Thoracic aorta (tissue), 2 donors: ENCODE results near the gene ZSCAN10. TPM values are rescaled to one million over a fixed set of nuclear protein-coding genes. Genes with fewer than 3 reads are reported as not detected.
A peak's percentile ranks its signal among the peaks of the same experiment; 100 is the strongest.

Experiments
- ATAC-seq: fragments of 150-250 bp; one replicate; pipeline ENCODE4 v1.8.0; 2017; ENCODE audit warnings: low read depth; ENCODE audit not compliant: insufficient number of reproducible peaks, low FRiP score
- DNase-seq: peaks from one replicate; pipeline ENCODE4 v3.0.0-alpha.2; 2020; ENCODE audit warnings: low spot score
- H3K27ac ChIP-seq, 2 donors: fragments of 200-600 bp; sonication (generic); 1 replicate in 1 of 2; 2 replicates in 1 of 2; pipeline ENCODE4 v1.5.1; 2016; ENCODE audit warnings: mild to moderate bottlenecking in 2 of 2, moderate library complexity in 2 of 2
- H3K27me3 ChIP-seq: fragments of 200-600 bp; sonication (generic); replicated peaks from 2 replicates; pipeline ENCODE4 v1.6.0; 2016; ENCODE audit warnings: mild to moderate bottlenecking; ENCODE audit not compliant: insufficient read depth
- H3K36me3 ChIP-seq: fragments of 200-600 bp; sonication (generic); one replicate; pipeline ENCODE4 v1.5.1; 2016
- H3K4me1 ChIP-seq, 2 donors: fragments of 200-600 bp; sonication (generic); 1 replicate in 1 of 2; 2 replicates in 1 of 2; pipeline versions ENCODE4 v1.5.1 to v1.6.0; 2016; ENCODE audit warnings: low read depth in 2 of 2, mild to moderate bottlenecking in 1 of 2; ENCODE audit not compliant: control insufficient read depth in 1 of 2
- H3K4me3 ChIP-seq: fragments of 200-600 bp; sonication (generic); 2 replicates; pipeline ENCODE4 v1.5.1; 2016; ENCODE audit warnings: mild to moderate bottlenecking
- H3K9me3 ChIP-seq: fragments of 200-600 bp; sonication (generic); 2 replicates; pipeline ENCODE4 v1.5.1; 2016
- total RNA-seq, 2 donors: library from RNA; depleted of rRNA; stranded (reverse); fragments of >200 nt; gene quantifications; one replicate each; pipeline versions ENCODE4 v1.1.0 to v1.2.3, GENCODE V29; 2016
- TF ChIP-seq, protein P1 (sequence below): fragments of 200-600 bp; sonication (generic); IDR thresholded peaks from one replicate; pipeline ENCODE4 v1.5.1; 2019; ENCODE audit warnings: antibody characterized with exemption

Gene ZSCAN10
- total RNA-seq, 2 donors from 2014 or later, result not detected

DNA sequence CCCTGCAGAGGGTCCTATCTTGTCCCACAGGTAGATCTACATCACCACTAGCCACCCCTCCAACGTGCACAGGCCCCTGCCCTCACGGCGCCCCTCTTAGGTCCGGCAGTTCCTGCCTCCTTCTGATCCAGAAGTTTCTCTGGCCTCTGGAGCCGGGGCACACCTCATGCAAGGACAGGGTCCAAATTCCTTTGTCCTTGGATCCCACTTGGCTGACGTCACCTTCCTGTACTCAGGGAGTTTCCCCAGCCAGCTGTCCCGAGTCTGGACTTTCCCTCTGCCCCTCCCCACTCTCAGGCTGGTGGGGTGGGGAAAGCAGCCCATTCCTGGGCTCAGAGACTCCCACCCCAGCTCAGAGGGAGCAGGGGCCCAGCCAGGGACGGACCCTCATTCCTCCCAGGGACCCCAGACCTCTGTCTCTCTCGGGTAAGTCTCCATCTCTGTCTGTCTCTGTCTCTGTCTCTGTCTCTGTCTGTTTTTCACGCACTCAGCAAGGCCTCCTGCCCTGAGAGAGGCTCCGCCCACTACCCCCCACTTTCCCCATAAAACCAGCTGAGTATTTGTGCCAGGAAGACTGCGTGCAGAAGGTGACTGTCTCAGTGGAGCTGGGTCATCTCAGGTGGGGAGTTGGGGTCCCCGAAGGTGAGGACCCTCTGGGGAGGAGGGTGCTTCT, 33.9 kb downstream of the ZSCAN10 start, which contains the start of gene IL32:
Gene IL32 (plus strand): TSS at position 572 of the 673 bp plus-strand sequence. CDS start 172 bp downstream, outside the sequence.
- TF ChIP-seq, protein P1, sequence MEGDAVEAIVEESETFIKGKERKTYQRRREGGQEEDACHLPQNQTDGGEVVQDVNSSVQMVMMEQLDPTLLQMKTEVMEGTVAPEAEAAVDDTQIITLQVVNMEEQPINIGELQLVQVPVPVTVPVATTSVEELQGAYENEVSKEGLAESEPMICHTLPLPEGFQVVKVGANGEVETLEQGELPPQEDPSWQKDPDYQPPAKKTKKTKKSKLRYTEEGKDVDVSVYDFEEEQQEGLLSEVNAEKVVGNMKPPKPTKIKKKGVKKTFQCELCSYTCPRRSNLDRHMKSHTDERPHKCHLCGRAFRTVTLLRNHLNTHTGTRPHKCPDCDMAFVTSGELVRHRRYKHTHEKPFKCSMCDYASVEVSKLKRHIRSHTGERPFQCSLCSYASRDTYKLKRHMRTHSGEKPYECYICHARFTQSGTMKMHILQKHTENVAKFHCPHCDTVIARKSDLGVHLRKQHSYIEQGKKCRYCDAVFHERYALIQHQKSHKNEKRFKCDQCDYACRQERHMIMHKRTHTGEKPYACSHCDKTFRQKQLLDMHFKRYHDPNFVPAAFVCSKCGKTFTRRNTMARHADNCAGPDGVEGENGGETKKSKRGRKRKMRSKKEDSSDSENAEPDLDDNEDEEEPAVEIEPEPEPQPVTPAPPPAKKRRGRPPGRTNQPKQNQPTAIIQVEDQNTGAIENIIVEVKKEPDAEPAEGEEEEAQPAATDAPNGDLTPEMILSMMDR, result no peak
- H3K4me1 ChIP-seq, result peaks cover 11 to 25% of the 10 kb centered on the region in 2 donors
- H3K4me3 ChIP-seq, result peak within 1 kb of the TSS; percentile 64
- no peaks in the 10 kb centered on the region for H3K27me3 ChIP-seq
- no peaks in the 10 kb centered on the region for H3K36me3 ChIP-seq
- peak within 1 kb of the TSS in 1 of 2 donors; percentile 14 for H3K27ac ChIP-seq
- no peaks in the 10 kb centered on the region for H3K9me3 ChIP-seq
- DNase-seq (no peak), ATAC-seq (peak; percentile 71)

DNA sequence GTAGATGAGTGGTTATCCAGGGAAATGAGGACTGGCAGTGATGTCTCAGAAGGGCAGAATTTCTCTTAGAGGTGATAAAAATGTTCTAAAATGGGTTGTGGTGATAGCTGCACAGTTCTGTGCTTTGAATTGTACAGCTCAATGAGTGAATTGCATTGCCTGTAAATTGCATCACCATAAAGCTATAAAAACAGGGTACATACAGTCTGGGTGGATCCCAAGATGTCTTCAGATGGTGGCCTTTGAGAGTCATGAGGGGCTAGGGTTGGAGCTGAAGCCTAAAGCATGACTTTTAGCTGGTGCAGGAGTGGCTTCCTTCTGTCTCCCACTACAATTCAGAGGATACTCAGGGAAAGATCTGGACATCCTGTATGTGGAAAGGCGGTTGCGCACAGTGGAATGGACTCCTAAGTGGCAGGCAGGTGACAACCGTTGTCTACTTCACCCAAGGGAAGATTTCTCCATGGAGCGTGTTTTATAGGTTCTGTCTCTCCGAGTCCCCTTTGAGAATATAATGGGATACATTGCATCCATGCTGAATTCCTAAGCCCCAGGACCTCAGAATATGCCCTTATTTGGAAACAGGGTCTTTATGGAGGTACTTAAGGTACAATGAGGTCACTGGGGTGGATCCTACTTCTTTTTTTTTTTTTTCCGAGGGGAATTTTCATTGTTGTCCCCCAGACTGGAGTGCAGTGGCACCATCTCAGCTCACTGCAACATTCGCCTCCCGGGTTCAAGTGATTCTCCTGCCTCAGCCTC, 35.3 kb downstream of the ZSCAN10 start:
- DNase-seq, result no peak
- Histone ChIP-seq H3K27ac (no peak overlapping the region), H3K9me3 (no peaks in the 10 kb centered on the region), H3K4me1 (peaks cover 16 to 33% of the 10 kb centered on the region in 2 donors), H3K4me3 (no peak overlapping the region), H3K36me3 (no peaks in the 10 kb centered on the region), H3K27me3 (no peaks in the 10 kb centered on the region)
- TF ChIP-seq, protein P1, result no peak
- ATAC-seq, result no peak

DNA sequence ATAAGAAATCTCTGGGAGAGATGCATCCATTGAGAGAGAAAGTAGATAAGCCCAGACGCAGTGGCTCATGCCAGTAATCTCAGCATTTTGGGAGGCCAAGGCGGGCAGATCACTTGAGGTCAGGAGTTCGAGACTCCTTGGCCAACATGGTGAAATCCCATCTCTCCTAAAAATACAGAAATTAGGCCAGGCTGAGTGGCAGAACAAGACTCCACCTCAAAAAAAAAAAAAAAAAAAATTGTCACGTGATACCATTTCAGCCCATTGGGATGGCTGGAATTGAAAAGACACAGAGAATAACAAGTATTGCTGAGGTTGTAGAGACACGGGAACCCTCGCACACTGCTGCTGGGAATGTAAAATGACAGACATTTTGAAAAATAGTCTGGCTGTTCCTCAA, 36.5 kb downstream of the ZSCAN10 start:
- no peak for DNase-seq
- TF ChIP-seq, protein P1, result no peak
- Histone ChIP-seq H3K4me3 (no peak overlapping the region), H3K27me3 (no peaks in the 10 kb centered on the region), H3K9me3 (no peaks in the 10 kb centered on the region), H3K4me1 (peaks cover 22 to 43% of the 10 kb centered on the region in 2 donors), H3K36me3 (no peaks in the 10 kb centered on the region), H3K27ac (no peak overlapping the region)
- ATAC-seq, result no peak

DNA sequence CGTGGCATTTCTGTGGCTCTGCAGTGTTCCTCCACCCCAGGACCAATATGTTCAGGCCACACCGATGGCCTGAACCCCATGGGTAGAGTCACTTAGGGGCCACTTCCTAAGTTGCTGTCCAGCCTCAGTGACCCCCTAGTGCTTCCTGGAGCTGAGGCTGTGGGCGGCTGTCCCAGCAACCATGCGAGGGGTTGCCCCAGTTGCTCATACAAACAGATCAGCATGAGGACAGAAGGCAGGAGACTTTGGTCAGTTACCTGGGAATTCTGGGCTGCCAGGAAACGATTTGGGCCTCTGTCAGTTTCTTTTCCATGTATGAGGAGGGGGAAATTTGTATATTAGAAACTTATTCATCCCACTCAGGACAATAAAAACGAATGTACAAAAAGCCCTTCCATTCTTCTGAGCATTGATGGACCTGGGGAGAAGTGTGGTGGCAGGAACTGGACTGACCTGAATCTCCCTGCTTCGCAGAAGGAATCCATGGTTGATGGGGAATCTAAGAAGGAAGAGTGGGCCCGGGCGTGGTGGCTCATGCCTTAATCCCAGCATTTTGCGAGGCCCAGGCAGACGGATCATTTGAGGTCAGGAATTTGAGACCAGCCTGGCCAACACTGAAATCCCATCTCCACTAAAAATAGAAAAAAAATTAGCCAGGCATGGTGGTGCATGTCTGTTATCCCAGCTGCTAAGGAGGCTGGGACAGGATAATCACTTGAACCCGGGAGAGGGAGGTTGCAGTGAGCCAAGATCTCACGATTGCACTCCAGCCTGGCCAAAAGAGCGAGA, 38.6 kb downstream of the ZSCAN10 start:
- no peaks in the 10 kb centered on the region for H3K27me3 ChIP-seq
- DNase-seq (no peak), ATAC-seq (no peak)
- no peak overlapping the region for H3K4me3 ChIP-seq
- H3K36me3 ChIP-seq, result no peaks in the 10 kb centered on the region
- H3K4me1 ChIP-seq, result peaks cover 18 to 31% of the 10 kb centered on the region in 2 donors
- no peak overlapping the region for H3K27ac ChIP-seq
- H3K9me3 ChIP-seq, result no peaks in the 10 kb centered on the region
- TF ChIP-seq, protein P1, result no peak
